Nucleus accumbens (tissue), 56 donors: ENCODE measurements around the gene CDC14B.

Experiments used
- DNase-seq, 56 donors: peaks; one replicate each; lab custom pipeline; 2025; lab: John Stamatoyannopoulos, UW

CDC14B gene

DNA sequence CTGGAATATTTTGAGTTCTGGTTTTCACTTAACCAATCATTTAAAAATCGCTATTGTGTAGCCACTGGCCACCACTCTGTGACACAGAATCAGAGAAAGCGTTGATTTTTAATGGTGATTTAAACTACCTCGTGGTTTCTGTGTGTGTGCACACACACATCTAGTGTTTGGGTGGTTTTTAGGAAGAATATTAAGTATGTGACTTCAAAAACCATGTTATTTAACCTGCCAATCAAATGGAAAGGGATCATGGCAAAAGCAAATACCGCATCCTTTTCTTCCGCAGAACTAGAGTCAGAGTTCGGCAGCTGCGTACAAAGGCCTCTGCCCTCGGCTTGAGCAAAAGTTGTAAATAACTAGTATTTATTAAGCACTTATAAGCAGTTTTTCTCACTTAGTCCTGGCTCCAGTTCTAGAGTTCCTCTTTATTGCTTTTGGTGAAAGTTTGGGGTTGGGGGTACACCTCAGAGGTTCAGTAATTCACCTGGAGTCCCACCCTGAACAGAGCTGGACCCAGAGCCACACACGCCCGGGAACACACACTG lies 129.0 kb downstream of the CDC14B start:
- DNase-seq, result no peak

DNA sequence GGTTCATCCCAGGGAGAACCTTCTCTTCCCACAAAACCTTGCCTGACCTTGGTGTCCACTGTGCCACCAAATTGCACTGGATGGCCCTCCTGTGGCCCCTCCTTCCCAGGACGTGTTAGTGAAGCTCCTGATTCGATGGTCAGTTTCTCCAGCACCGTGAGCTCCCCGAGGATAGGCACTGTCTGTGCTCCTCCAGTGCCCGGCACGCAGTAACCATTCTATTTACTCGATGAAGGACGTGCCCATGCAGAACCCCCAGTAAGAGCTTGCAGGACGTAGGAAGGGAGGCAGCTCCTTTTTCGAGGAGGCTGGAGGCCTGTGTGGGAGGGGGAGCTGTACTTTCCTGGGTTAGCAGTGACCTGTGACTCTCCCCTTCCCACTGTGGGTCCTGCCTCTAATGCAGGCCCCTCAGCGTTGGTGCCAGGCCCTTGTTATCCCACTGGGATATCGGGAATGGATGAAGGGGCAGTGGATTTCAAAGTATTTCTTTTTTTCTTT lies 130.1 kb downstream of the CDC14B start:
- DNase-seq, result no peak

DNA sequence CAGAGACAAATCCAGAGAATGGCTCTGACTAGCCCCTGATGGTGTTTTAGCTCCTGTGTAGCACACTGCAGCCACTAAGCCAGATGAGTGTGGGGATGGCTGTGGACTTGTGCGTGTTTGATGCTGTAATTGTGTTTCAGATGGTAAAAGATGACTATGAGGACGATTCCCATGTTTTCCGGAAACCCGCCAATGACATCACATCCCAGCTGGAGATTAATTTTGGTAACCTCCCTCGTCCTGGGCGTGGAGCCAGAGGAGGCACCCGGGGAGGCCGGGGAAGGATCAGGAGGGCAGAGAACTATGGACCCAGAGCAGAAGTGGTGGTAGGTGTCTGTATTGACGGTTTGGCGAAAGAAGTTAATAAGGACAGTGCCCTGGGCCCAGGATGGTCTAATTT lies 131.7 kb downstream of the CDC14B start:
- DNase-seq, result peak in 5 of 56 donors; percentile 28 to 41 (median 29)

DNA sequence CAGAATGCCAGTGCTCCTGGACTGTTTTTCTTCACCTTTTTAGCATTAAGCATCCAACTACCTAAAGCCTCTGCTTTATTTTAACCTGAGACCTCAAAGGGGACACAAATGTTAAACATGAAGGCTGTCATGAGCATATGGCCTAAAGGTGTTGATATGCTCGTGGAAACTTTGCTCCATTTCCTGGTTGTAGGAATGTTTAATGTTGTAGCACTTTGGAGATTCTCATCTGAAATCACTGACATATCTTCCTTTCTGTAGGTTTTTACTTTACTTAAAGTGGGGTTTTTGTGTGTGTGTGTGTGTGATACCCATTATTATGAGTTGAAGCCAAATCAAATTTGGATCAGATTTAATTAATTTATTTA lies 132.6 kb downstream of the CDC14B start:
- DNase-seq, result no peak

DNA sequence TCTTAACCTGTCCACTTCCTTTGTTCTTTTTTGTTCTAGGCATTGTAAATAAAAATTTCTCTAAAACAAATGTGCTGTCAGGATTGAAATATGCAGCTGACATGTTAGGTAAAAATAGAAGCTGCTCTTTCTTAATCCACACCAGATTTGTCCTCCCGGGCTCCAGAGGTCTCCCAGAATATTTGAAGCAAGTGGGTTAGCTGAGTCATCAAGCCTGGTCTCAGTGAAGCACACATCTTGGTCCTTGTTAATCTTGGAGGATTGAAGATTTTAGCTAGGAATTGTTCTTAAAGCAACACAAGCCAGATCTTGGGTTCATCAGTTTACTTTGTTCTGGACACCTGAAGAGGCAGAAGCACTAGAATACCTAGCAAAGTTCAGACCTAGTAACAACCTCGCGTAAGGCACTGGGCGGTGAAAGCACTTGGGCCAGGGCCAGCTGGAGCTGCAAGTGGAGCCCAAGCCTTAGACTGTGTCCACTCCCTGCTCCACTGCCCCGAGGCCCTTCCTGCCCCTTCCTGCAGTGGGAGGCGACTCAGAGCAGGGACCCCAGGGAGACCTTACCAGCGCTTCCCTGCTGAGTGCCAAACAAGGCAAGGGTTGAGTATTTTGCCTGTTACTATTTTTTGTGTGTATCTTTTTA lies 133.1 kb downstream of the CDC14B start:
- peak in 8 of 56 donors; percentile 20 to 65 (median 27) for DNase-seq

DNA sequence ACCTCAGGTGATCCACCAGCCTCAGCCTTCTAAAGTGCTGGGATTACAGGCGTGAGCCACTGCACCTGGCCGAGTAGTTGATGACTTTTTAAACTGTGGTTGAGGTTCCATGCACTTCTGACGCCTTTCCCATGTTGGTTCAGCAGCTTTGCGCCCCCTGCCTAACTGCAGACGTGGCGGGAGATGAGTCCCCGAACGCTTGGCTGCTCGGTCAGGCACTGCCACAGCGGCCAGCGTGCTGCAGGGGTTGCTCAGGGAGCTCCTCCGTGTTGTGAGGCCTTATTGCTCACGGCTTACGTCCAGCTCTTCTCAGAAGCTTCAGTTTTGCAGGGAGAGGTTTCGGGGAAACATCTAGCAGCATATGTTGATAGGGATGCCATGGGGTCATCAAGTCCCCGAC lies 134.4 kb downstream of the CDC14B start:
- DNase-seq, result no peak

DNA sequence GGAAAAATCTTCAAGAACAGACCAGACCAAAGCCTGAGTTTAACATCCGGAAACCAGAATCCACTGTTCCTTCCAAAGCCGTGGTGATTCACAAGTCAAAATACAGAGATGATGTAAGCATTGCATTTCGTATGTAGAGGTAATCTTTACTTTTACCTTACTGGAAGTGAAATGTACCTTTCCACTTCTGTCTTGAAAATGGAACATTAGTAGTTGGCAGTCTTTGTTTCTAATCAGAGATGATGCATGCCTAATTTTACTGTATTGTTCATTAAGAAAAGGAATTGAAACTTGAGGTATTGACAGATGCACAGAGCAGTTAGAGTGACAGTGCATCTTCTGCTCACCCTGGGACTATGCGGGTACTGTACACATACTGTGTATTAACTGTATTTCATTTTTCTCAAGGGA lies 135.1 kb downstream of the CDC14B start:
- no peak for DNase-seq

DNA sequence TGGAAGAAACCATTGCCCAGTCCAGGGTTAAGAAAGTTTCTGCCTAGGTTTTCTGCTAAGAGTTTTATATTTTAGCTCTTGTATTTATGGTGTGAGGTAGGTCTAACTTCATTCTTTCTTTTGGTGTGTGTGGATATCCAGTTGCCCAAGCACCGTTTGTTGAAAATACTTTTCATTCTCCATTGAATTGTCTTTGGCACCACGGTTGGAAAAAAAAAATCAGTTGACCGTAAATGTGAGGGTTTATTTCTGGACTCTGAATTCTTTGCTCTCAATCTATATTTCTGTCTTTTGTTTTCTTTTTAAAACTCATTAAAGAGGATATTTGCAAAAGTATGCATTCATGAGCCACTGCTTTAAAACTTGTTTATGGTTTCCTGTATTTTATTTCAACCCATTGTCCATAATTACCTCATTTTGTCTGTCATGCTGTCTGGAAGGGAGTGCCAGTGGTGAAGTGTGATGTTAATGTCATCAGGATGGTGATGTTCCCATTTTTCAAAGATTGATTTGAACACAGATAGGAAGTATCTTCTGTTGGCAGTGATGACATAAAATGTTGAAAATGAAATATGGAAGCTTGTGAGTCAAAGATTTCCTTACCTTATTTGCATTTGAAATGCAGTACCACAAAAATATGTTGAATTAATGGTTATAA lies 135.8 kb downstream of the CDC14B start:
- no peak for DNase-seq

DNA sequence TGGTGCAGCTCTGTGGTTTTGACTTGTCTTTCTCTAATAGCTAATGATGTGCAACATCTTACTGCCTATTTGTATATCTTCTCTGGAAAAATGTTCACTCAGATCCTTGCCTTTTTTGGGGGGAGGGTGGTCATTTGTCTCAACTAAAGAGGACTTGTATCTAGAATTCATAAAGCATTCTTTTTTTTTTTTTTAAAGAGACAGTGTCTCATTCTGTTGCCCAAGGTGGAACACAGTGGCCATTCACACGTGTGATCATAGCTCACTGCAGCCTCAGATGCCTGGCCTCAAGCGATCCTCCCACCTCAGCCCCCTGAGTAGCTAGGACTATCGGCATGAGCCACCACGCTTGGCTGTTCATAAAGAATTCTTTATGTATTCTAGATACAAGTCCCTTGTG lies 136.4 kb downstream of the CDC14B start:
- DNase-seq, result no peak

DNA sequence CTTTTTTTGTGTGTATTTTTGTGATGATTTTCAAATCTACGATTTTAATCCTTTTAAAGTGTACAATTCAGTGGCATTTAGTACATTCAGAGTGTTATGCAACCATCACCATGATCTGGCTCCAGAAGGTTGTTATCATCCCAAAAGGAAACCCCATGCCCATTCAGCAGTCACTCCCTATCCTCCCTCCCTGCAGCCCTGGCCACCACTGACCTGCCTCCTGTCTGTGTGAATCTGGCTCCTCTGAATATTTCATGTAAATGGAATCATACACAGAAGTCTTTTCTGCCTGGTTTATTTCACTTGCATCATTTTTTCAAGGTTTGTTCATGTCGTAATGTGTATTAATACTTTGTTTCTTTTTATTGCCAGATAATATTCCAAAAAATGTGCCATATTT lies 137.2 kb downstream of the CDC14B start:
- DNase-seq, result no peak

DNA sequence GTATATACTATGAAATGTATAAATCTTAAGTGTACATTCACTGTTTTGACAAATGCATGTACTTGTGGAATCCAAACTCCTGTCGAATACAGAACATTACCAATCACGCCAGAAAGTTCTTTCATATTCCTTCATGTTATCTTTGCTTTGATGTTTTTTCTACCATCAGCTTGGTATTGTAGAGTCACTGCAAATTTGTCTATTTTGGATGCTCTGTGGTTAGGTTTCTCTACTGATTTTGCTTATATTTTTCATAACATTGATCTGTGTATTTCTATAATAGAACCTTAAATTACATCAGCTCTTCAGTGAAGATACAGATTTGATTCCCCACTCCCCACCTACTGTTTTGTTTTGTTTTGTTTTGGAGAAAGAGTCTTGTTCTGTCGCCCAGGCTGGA lies 138.9 kb downstream of the CDC14B start:
- DNase-seq, result no peak

DNA sequence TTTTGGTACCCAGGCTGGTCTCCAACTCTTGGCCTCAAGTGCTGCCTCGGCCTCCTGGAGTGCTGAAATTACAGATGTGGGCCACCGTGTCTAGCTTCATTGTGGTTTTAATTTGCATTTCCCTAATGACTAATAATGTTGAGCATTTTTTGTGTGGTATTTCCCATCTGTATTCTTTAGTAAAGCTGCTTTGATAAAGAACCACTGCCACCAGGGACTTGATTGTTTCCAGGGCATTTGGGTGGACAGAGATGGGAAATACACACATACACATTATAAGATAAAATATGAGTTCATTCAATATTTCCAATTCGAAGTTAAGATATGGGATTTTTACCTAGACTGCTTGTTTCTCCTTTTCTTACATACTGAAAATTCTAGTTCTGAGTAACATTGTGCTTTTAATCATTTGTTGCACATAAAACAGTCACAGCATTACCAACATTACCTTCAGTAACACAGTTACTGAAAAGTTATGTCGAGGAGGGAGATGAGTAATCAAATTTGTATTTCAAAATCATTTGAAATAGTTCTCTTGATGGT lies 140.7 kb downstream of the CDC14B start:
- DNase-seq, result no peak

DNA sequence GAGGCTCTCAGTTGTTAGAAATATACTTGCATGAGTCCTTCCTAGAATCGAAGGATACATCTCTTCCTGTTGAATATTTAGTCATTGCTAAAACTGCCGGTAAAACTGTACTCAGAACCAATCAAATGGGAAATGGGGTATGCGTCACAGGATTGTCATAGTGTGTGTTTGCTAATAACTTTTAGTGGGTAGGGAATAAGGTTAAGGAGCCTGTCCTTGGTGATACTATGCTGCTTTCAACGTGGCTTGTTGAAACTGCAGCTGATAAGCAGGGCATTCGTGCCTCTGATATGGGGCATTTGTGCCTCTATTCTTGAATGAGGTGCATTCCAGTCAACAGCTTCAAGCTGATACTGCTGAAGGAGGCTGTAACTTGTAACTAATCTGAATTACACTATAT lies 143.1 kb downstream of the CDC14B start:
- DNase-seq, result no peak

DNA sequence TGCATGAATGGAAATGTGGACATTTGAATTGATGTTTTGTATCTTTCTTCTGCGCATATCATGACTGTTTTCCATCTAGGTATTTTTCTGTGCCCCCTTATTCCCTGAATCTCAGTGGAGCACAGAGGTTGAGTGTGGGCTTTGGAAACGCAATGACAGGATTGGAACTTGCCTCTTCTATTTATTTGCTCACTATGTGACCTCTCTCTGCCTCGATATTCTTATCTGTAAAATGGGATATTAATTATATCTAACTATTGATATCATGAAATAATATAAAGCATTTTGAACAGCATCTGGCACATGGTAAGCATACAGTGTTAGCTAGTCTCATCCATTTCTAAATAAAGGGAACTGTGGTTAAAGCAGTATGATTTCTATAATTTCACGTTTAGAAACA lies 143.6 kb downstream of the CDC14B start:
- no peak for DNase-seq

DNA sequence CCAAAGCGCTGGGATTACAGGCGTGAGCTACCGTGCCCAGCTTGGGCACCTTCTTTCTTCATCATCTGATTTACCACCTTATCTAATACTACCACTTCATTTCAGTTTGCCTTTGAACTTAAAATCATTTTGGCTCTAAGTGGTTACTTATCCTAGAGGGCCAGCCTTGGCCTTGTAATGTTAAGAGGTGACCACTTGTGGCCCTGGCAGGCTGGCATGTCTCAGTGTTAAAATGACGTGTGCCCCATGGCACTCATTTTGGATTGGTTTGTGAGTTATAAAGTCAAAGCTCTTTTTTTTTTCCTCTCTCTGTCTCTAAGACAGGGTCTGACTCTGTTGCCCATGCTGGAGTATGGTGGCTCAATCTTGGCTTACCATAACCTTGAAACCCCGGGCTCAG lies 151.9 kb downstream of the CDC14B start:
- DNase-seq, result no peak

DNA sequence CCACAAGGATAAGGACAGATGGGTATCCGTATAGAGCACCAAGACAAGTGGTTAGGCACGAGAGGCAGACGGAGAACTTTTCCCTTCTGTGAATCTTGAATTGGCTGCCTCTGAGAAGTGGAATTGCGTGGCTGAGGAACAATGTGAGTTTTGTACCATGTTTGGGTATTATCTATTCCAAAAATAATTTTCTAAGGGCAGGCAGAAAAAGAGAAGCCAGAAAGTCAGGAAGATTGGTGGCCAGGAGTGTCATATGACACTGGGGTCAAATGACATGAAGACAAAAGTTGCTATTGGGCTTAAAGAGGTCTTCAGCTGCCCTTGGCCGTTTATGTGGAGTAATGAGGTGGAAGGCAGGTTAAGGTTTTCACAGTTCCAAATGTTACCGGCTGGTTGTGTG lies 155.2 kb downstream of the CDC14B start:
- DNase-seq, result no peak

DNA sequence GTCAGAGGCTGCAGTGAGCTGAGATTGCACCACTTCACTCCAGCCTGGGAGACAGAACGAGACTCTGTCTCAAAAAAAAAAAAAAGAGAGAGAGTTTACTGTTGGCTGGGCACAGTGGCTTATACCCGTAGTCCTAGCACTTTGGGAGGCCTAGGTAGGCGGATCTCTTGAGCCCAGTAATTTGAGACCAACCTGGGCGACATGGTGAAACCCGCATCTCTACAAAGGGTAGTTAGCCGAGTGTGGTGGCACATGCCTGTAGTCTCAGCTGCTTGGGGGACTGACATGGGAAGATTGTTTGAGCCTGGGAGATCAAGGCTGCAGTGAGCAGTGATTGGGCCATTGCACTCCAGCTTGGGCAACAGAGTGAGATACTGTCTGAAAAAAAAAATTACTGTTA lies 157.1 kb downstream of the CDC14B start:
- no peak for DNase-seq

DNA sequence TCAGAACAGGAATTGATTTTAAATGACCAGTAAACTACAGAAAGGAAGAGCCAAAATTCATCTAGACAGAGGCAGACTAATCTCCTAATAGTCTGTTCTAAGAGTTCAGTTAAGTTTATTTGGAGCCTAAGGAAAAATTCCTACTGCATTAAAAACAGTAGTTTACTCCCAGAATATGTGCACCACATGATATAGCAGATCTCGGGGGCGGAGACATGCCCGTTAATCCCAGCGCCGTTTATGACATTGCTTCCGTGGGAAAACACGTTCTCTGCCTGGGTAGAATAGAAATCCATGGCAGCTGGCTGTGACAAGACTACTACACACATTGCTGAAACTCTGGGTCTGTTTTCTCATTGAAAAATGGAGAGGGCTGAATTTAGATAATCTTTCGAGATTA lies 158.3 kb downstream of the CDC14B start:
- no peak for DNase-seq

DNA sequence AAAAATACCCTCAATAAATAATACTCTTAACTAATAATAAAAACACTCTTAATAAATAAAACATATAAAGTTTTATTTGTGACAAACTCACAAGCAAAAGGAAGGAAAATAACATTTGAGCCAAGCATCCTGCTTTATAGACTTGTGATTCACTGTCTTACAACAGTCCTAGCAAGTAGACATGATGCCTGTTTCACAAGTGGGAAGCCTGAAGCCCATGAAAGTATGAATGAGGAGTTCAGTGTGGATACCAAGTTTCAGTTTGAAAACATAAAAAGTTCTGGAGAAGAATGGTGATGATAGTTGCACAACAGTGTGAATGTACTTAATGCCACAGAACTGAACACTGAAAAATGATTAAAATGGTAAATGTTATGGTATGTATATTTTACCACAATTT lies 158.8 kb downstream of the CDC14B start:
- no peak for DNase-seq

DNA sequence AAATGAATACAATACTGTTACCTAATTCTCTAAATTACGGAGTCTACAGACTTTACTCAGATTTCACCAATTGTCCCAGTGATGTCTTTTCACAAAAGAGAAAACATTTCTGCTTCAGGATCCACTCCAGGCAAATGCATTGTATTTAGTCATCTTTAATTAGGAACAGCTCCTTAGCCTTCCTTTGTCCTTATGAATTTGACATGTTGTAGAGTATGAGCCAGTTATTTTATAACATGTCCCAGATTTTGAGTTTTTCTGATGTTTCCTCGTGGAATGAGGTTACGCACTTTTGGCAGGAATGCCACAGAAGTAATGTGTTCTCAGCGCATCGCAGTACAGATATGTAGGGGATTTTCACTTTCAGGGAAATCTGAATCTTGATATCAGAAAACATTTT lies 159.2 kb downstream of the CDC14B start:
- DNase-seq, result no peak

DNA sequence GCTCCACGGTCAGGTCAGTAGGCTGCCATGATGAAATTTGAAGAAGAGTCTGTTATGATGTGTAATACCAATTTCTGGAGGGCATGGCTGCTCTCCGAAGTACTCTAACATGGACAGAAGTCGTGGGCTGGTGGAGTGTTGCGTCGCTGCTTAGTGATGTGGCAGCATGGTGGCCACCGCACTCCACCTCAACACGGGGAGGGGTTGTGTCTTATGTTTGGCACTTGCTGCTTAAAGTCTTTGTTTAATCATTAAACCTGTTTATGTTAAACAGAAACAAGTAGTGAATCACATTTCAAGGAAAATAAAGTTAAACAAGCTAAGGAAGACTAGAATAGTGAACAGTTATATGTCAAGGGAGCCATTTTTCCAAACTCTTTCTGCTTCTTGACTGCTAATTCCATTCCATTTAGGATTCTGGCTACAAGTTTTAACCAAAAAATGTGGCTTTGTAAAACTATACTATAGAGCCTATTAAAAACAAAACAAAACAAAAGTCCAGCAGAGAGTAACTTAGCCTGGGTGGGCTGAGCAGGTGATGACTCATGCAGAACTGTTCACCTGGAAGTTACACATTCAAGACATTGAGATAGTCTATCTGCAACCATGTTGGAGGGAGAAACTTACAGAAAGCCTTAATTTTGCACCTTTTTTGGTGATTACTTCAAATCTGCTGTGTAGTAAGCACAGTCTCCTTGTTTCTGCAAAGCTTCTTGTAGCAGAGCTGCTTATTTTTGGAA lies 160.2 kb downstream of the CDC14B start:
- DNase-seq, result no peak
